Measurements from ENCODE around the gene CDH8. TPM values are rescaled to one million over a fixed set of nuclear protein-coding genes. Genes with fewer than 3 reads are reported as not detected.

The CDH8 gene
- total RNA-seq, 1 experiment from 2014 or later = 50.5 TPM

DNA sequence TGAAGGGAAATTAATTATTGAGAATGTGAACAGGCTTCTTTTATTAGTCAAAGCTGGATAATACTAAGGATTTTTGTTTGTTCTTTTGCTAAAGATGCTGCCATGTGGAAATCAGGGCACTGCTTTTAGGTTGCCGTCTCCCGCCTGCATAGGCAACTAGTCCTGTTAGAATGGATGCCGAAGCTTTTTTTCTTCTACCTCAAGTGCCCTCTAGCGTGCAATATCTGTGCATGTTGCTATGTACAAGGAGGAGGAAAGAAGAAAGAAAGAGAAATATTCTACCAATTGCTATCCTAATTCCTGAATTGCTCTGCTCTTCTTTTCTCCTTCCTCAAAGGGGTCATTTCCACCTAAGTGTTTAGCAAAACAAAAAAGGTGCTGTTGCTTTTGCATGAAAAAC, 5.2 kb upstream of the CDH8 start:
- Histone ChIP-seq H3K4me3 (ENCODE audit: low read depth, low read length, poor library complexity, severe bottlenecking) (no peak overlapping the region), H3K36me3 (ENCODE audit: insufficient read depth, low read length, poor library complexity, severe bottlenecking) (no peaks in the 10 kb centered on the region), H3K4me1 (ENCODE audit: insufficient read depth, low read length, poor library complexity, severe bottlenecking) (peaks cover 33% of the 10 kb centered on the region), H3K27me3 (replicated peaks; ENCODE audit: insufficient read depth, low read depth, low read length, poor library complexity) (no peaks in the 10 kb centered on the region), H3K9me3 (ENCODE audit: low read depth, low read length, poor library complexity, severe bottlenecking) (no peaks in the 10 kb centered on the region), H3K27ac (ENCODE audit: low read depth, low read length, poor library complexity, severe bottlenecking) (no peak overlapping the region)
- POLR2A ChIA-PET (ENCODE audit: low non-redundant PET) = no interaction called here
- CTCF ChIA-PET = interaction anchor here (1.0 kb wide), 1 partner anchor 106 kb away, joined by 4 read pairs; no protein-coding TSS in a partner anchor
- intact Hi-C loops (cut with micrococcal nuclease; ENCODE audit: unreplicated experiment) = loop anchor here (10.0 kb wide), 1 partner anchor 83 kb away; no protein-coding TSS in a partner anchor
- peak; percentile 87 for DNase-seq (ENCODE audit: low spot score)
- TF ChIP-seq CTCF (conservative IDR thresholded peaks at IDR 0.05; ENCODE audit: low read depth, low read length) (peak; percentile 79), EZH2 (IDR thresholded peaks at IDR 0.05; ENCODE audit: borderline replicate concordance, low read depth, low read length, poor library complexity, severe bottlenecking) (no peak)
- BruUV-seq (replicated peaks) = no TSS peak

GRCh38 chr16:62038646-62039045, 2.4 kb upstream of the CDH8 start:
- no peaks in the 10 kb centered on the region for H3K9me3 ChIP-seq (ENCODE audit: low read depth, low read length, poor library complexity, severe bottlenecking)
- POLR2A ChIA-PET (ENCODE audit: low non-redundant PET) = no interaction called here

GRCh38 chr16:62038225-62038624, 2.0 kb upstream of the CDH8 start:
- H3K36me3 ChIP-seq (ENCODE audit: insufficient read depth, low read length, poor library complexity, severe bottlenecking) = no peaks in the 10 kb centered on the region
- no peak overlapping the region for H3K27ac ChIP-seq (ENCODE audit: low read depth, low read length, poor library complexity, severe bottlenecking)
- H3K9me3 ChIP-seq (ENCODE audit: low read depth, low read length, poor library complexity, severe bottlenecking) = no peaks in the 10 kb centered on the region
- intact Hi-C loops (cut with micrococcal nuclease; ENCODE audit: unreplicated experiment) = loop anchor here (5.0 to 10.0 kb wide), 4 partner anchors 91 to 606 kb away; no protein-coding TSS in a partner anchor
- ChIA-PET POLR2A (ENCODE audit: low non-redundant PET) (no interaction called here), CTCF (no interaction called here)
- no peak for TF ChIP-seq EZH2 (IDR thresholded peaks at IDR 0.05; ENCODE audit: borderline replicate concordance, low read depth, low read length, poor library complexity, severe bottlenecking)
- no peak for TF ChIP-seq CTCF (conservative IDR thresholded peaks at IDR 0.05; ENCODE audit: low read depth, low read length)
- no peaks in the 10 kb centered on the region for H3K27me3 ChIP-seq (replicated peaks; ENCODE audit: insufficient read depth, low read depth, low read length, poor library complexity)
- DNase-seq (ENCODE audit: low spot score) = no peak
- H3K4me1 ChIP-seq (ENCODE audit: insufficient read depth, low read length, poor library complexity, severe bottlenecking) = peaks cover 33% of the 10 kb centered on the region
- no TSS peak for BruUV-seq (replicated peaks)
- H3K4me3 ChIP-seq (ENCODE audit: low read depth, low read length, poor library complexity, severe bottlenecking) = peak overlapping the region; percentile 64

More at GRCh38 chr16:62038646-62039045, 2.4 kb upstream of the CDH8 start:
- TF ChIP-seq CTCF (conservative IDR thresholded peaks at IDR 0.05; ENCODE audit: low read depth, low read length) (no peak), EZH2 (IDR thresholded peaks at IDR 0.05; ENCODE audit: borderline replicate concordance, low read depth, low read length, poor library complexity, severe bottlenecking) (no peak)
- intact Hi-C loops (cut with micrococcal nuclease; ENCODE audit: unreplicated experiment) = loop anchor here (5.0 to 10.0 kb wide), 4 partner anchors 91 to 606 kb away; no protein-coding TSS in a partner anchor
- CTCF ChIA-PET = no interaction called here
- peak; percentile 81 for DNase-seq (ENCODE audit: low spot score)
- BruUV-seq (replicated peaks) = no TSS peak
- peak overlapping the region; percentile 64 for H3K4me3 ChIP-seq (ENCODE audit: low read depth, low read length, poor library complexity, severe bottlenecking)
- H3K27ac ChIP-seq (ENCODE audit: low read depth, low read length, poor library complexity, severe bottlenecking) = no peak overlapping the region
- peaks cover 33% of the 10 kb centered on the region for H3K4me1 ChIP-seq (ENCODE audit: insufficient read depth, low read length, poor library complexity, severe bottlenecking)
- H3K36me3 ChIP-seq (ENCODE audit: insufficient read depth, low read length, poor library complexity, severe bottlenecking) = no peaks in the 10 kb centered on the region
- H3K27me3 ChIP-seq (replicated peaks; ENCODE audit: insufficient read depth, low read depth, low read length, poor library complexity) = no peaks in the 10 kb centered on the region

Measured in A673 (cell line).